Gastrocnemius medialis (tissue), 4 donors: Measurements from ENCODE around the gene DNAH5. TPM values are rescaled to one million over a fixed set of nuclear protein-coding genes. Genes with fewer than 3 reads are reported as not detected.

Source experiments
- ATAC-seq, 2 donors: fragments of 150-250 bp; one replicate each; pipeline ENCODE4 v1.9.1; 2016
- DNase-seq, 2 donors: peaks; one replicate each; pipeline ENCODE4 v3.0.0-alpha.2; 2019
- H3K27ac ChIP-seq, 4 donors: fragments of 200-600 bp; sonication (generic); 1 replicate in 1 of 4; 2 replicates in 3 of 4; pipeline ENCODE4 v1.5.1; 2016 to 2018; ENCODE audit warnings: mild to moderate bottlenecking in 2 of 4, moderate library complexity in 1 of 4
- H3K27me3 ChIP-seq, 3 donors: fragments of 200-600 bp; sonication (generic) in 2 of 3; 1 replicate in 1 of 3; 2 replicates in 2 of 3; pipeline versions ENCODE4 v1.5.1 to v1.6.0; 2016 to 2019; ENCODE audit warnings: mild to moderate bottlenecking in 1 of 3, moderate library complexity in 1 of 3
- H3K36me3 ChIP-seq, 2 donors: fragments of 200-600 bp; sonication (generic) in 1 of 2; one replicate each; pipeline ENCODE4 v1.5.1; 2017 to 2018
- H3K4me1 ChIP-seq, 2 donors: fragments of 200-600 bp; sonication (generic) in 1 of 2; one replicate each; pipeline ENCODE4 v1.5.1; 2016 to 2017; ENCODE audit warnings: mild to moderate bottlenecking in 2 of 2
- H3K4me3 ChIP-seq, 4 donors: fragments of 200-600 bp; sonication (generic) in 3 of 4; 1 replicate in 1 of 4; 2 replicates in 3 of 4; pipeline ENCODE4 v1.5.1; 2016 to 2019; ENCODE audit warnings: mild to moderate bottlenecking in 2 of 4
- H3K9me3 ChIP-seq, 3 donors: fragments of 200-600 bp; sonication (generic) in 2 of 3; 1 replicate in 1 of 3; 2 replicates in 2 of 3; pipeline ENCODE4 v1.5.1; 2016 to 2019
- POLR2A ChIP-seq, 2 donors: fragments of 450-650 bp; IDR thresholded peaks; one replicate each; pipeline ENCODE4 v1.6.1; 2017; ENCODE audit warnings: antibody characterized with exemption in 2 of 2, mild to moderate bottlenecking in 2 of 2, moderate library complexity in 2 of 2
- in situ Hi-C, 4 donors: fragments of 200-750 bp; cut with MboI; loops; one replicate each; pipeline versions ENCODE4 v1.15.0 to v1.8.0; 2017; ENCODE audit warnings: low sequenced_read_pairs in 4 of 4
- intact Hi-C: fragments of 100-400 bp; cut with DNase I; formaldehyde crosslinking; loops from one replicate; pipeline ENCODE4 v1.15.1; 2023; ENCODE audit warnings: low total_unique reads
- total RNA-seq, 4 donors: library from RNA; depleted of rRNA; stranded (reverse); fragments of >200 nt; gene quantifications; one replicate each; pipeline versions ENCODE4 v1.1.0 to v1.2.3, GENCODE V29; 2016
- TF ChIP-seq, protein P1 (sequence below), 5 experiments: fragments of 450-650 bp in 3 of 5; fragments of 200-600 bp in 2 of 5; sonication (generic) in 2 of 5; IDR thresholded peaks in 4 of 5; conservative IDR thresholded peaks in 1 of 5; 1 replicate in 4 of 5; 2 replicates in 1 of 5; pipeline ENCODE4 v1.5.1; 2016 to 2019; ENCODE audit warnings: antibody characterized with exemption in 5 of 5, mild to moderate bottlenecking in 3 of 5, moderate library complexity in 3 of 5

DNAH5 gene
- total RNA-seq, 4 donors from 2014 or later: 0.02 to 1.0 (median 0.03) TPM; not detected in 1

DNA sequence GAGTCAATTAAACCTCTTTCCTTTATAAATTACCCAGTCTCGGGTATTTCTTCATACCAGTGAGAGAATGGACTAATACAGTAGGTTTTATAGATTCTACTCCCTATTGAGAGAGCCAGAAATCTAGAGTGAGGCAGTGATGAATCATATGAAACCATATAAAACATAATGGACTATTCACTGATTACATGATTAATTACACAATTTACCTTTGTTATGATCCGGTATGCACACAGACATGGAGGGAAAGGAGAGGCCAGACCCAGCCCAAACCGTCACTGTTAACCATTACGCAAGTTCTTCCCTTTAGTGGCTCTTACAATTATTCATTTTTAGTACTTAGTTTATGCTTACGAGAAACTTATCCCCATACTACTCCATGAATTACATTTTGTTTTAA lies 205.0 kb downstream of the DNAH5 start:
- in situ Hi-C loops: no loop called here

DNA sequence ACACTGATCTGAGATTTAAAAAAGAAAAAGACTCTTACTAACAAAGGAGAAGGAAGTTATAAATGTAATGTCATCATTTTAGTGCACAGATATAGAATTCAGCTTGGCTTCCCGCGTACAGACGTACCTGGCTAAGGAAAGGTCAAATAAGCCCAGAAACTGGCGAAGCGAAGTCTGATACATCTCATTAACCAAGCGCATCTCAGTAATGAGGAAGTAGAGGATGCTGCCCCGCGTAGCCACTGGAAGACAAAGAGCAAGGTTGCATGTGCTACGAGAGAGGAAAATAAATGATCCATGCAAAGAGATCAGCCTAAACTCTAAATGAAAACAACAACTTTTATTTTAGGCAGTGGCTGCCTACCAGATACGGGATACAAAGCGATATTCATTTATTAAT lies 208.8 kb downstream of the DNAH5 start:
- Histone ChIP-seq H3K4me3 (no peak overlapping the region), H3K4me1 (no peaks in the 10 kb centered on the region), H3K9me3 (no peaks in the 10 kb centered on the region), H3K27me3 (no peaks in the 10 kb centered on the region), H3K27ac (no peak overlapping the region), H3K36me3 (no peaks in the 10 kb centered on the region)
- in situ Hi-C loops (no loop called here), intact Hi-C loops (no loop called here)
- no peak for TF ChIP-seq POLR2A (IDR thresholded peaks at IDR 0.05)
- TF ChIP-seq, protein P1, sequence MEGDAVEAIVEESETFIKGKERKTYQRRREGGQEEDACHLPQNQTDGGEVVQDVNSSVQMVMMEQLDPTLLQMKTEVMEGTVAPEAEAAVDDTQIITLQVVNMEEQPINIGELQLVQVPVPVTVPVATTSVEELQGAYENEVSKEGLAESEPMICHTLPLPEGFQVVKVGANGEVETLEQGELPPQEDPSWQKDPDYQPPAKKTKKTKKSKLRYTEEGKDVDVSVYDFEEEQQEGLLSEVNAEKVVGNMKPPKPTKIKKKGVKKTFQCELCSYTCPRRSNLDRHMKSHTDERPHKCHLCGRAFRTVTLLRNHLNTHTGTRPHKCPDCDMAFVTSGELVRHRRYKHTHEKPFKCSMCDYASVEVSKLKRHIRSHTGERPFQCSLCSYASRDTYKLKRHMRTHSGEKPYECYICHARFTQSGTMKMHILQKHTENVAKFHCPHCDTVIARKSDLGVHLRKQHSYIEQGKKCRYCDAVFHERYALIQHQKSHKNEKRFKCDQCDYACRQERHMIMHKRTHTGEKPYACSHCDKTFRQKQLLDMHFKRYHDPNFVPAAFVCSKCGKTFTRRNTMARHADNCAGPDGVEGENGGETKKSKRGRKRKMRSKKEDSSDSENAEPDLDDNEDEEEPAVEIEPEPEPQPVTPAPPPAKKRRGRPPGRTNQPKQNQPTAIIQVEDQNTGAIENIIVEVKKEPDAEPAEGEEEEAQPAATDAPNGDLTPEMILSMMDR (IDR thresholded peaks at IDR 0.05 in 4 of 5, conservative IDR thresholded peaks at IDR 0.05 in 1 of 5): no peak
- ATAC-seq (no peak), DNase-seq (no peak)

More for the DNA sequence above, 205.0 kb downstream of the DNAH5 start:
- H3K9me3 ChIP-seq: no peaks in the 10 kb centered on the region
- no peak overlapping the region for H3K27ac ChIP-seq
- intact Hi-C loops: no loop called here
- TF ChIP-seq, protein P1 (IDR thresholded peaks at IDR 0.05 in 4 of 5, conservative IDR thresholded peaks at IDR 0.05 in 1 of 5): no peak
- no peak for TF ChIP-seq POLR2A (IDR thresholded peaks at IDR 0.05)
- ATAC-seq: no peak
- no peaks in the 10 kb centered on the region for H3K27me3 ChIP-seq
- no peaks in the 10 kb centered on the region for H3K4me1 ChIP-seq
- no peak overlapping the region for H3K4me3 ChIP-seq
- no peak for DNase-seq
- H3K36me3 ChIP-seq: no peaks in the 10 kb centered on the region

DNA sequence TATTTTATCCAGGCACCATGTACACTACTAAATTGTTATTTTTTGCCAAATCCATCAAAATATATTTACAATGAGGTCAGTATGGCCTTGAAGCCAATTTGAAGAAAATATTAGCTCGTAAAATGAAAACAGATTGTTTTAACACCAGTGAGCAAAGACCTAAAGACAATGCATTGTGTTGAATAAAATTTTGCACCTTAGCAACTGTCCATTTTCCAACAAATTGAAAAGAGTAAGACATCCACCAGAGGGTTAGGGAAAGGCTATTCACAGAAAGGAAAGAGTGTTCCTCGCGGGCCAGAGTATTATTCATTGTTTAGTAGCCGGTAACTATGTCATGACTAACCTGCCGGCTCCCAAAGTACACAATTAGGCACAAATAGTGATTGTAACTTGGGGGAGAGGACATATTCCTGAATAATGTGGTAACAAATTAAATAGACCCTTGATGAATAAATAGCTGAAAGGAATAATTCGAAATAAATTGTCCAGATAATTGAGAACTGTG lies 213.3 kb downstream of the DNAH5 start:
- H3K36me3 ChIP-seq: no peaks in the 10 kb centered on the region
- no peak for DNase-seq
- intact Hi-C loops: no loop called here
- no peaks in the 10 kb centered on the region for H3K9me3 ChIP-seq
- no peaks in the 10 kb centered on the region for H3K27me3 ChIP-seq
- no peak for ATAC-seq
- TF ChIP-seq, protein P1 (IDR thresholded peaks at IDR 0.05 in 4 of 5, conservative IDR thresholded peaks at IDR 0.05 in 1 of 5): no peak
- no peak for TF ChIP-seq POLR2A (IDR thresholded peaks at IDR 0.05)
- in situ Hi-C loops: no loop called here
- H3K4me3 ChIP-seq: no peak overlapping the region
- no peak overlapping the region for H3K27ac ChIP-seq
- H3K4me1 ChIP-seq: no peaks in the 10 kb centered on the region

DNA sequence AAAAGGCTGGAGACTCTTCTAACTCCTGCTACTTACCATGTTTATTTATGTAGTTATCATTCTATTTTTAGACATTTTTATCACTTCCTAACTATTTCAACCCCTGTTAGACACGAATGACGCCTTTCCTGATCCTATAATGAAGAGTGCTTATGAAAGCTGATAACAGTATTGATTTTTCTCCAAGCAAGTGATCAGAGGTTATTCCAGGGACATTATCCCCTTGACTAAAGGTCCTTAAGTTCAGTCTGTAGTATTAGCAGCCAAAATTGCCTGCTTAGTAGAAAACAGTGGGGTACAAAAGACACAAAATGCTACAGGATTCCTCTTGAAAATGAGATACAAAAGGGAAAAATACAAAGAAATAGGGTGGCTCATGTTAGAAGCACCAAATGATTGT lies 235.6 kb downstream of the DNAH5 start:
- no peak for DNase-seq
- in situ Hi-C loops: no loop called here
- TF ChIP-seq, protein P1 (IDR thresholded peaks at IDR 0.05 in 4 of 5, conservative IDR thresholded peaks at IDR 0.05 in 1 of 5): no peak
- no peak for TF ChIP-seq POLR2A (IDR thresholded peaks at IDR 0.05)
- Histone ChIP-seq H3K27ac (no peak overlapping the region), H3K36me3 (no peaks in the 10 kb centered on the region), H3K4me1 (no peaks in the 10 kb centered on the region), H3K27me3 (no peaks in the 10 kb centered on the region), H3K4me3 (no peak overlapping the region), H3K9me3 (no peaks in the 10 kb centered on the region)
- no peak for ATAC-seq
- intact Hi-C loops: no loop called here

DNA sequence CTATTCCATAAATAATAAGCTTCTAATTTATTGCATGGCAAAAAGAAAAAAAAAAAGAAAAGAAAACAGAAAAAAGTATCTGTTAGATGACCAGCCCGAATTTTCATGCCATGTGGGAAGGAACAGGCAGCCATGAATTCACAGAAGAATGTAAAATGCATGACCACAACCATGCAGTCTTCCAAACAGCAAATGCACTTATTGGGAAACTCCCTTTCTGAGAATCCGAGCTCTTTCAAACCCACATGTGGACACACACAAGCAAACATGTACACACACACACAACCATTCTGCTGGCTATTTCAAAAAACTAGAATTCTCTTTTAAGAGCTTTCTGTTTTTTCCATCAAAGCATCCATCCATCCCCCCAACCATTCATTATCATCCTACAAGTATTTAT lies 236.1 kb downstream of the DNAH5 start:
- Histone ChIP-seq H3K4me3 (no peak overlapping the region), H3K27me3 (no peaks in the 10 kb centered on the region), H3K36me3 (no peaks in the 10 kb centered on the region), H3K27ac (no peak overlapping the region), H3K4me1 (no peaks in the 10 kb centered on the region), H3K9me3 (no peaks in the 10 kb centered on the region)
- intact Hi-C loops (no loop called here), in situ Hi-C loops (no loop called here)
- TF ChIP-seq, protein P1 (IDR thresholded peaks at IDR 0.05 in 4 of 5, conservative IDR thresholded peaks at IDR 0.05 in 1 of 5): no peak
- no peak for TF ChIP-seq POLR2A (IDR thresholded peaks at IDR 0.05)
- DNase-seq (no peak), ATAC-seq (no peak)
